ENCODE results near the gene MYOF.
"Not testable (repeated sequence)": the region's sequence is repeated elsewhere in the genome, so short reads cannot be mapped to it uniquely, and the experiment has no call there.

The MYOF gene

GRCh38 chr10:93336678-93337077 is 145.5 kb downstream of the MYOF start:
- DNase-seq = no peak

DNA sequence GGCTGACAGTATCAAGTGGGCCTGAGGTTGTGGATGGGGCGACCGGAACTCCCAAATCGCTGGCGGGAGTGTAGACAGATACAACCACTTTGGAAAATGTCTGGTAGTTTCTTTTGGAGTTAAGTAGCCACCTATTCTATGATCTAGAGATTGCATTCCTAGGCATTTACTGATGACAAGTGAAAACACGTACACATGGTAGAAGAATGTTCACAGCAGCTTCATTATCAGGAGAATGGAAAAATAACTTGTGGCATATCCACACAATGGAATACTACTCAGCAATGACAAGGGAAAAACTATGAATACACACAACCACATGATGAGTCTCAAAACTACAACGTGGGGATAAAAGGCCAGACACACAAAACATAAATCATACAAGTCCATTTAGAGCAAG is 146.0 kb downstream of the MYOF start:
- no peak for DNase-seq

DNA sequence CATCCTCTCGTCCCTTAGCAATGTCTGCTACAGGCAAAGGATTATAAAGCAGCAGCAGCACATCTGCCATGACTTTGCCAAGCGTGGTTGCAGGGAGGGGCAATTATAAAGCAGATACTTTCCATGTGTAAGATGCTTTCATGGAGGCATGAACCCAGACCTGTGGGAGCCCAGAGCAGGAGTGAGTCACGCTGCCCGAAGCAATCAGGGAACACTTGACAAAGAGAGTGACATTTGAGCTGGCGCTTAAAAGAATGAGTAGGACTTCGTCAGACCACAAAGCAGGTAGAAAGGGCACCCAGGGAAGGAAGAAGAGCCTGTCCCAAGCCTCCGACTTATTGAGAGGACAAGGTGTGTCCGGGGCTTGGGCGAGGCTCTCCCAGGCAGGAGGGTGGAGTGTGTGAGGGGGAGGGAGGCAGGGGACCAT is 147.2 kb downstream of the MYOF start:
- DNase-seq = no peak

DNA sequence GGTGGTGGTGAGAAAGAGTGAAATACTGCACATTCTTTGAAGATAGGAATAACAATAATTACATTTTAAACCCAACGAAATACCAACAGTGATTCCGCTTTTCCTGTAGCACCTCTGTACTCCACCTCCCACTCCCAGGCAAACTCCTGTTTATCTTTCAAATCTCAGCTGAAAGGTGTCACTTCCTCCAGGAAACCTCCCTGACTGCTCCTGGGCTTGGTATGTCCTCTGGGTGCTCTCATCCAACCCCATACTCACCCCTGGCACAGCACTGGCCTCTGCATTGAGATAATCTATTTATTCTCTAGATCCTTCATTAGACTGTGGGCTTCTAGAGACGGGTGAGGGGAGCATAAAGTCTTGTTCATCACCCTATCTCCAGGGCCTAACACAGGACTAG is 148.0 kb downstream of the MYOF start:
- no peak for DNase-seq

DNA sequence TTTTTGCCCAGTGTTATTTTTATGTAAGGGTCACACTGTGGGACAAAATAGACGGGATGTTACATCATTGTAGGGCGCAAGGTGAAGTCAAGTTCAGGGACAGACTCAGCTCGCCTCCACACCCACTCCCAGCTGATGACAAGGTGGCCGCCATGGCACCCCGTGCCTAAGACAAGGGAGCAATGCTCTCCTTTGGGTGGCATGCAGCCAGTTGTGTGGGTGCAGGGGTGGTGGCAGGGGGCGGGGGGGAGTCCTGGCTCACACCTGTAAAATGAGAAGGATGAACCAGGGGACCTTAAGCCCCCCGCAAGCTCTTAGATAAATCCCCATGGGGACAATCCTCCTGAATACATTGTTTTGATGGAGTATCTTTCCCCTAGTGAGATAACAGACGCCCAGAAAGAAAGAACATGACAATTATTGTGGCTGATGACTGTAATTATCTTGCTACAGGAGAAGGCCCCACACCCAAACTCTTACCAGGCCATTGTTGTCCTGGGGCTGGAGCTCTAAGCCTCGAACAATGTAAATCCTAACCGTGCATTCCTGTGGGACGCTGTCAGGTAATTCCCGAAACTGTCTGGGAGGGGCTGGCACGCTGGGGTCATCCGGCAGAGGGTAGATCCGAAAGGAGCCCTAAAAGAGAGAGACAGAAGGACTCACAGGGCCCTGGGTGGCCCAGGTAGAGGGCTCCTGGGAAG is 148.7 kb downstream of the MYOF start:
- no peak for DNase-seq

GRCh38 chr10:93330824-93331223 is 151.3 kb downstream of the MYOF start:
- no peak for DNase-seq

- no peak for DNase-seq
Measured at GRCh38 chr10:93319896-93320295, 162.2 kb downstream of the MYOF start.

DNA sequence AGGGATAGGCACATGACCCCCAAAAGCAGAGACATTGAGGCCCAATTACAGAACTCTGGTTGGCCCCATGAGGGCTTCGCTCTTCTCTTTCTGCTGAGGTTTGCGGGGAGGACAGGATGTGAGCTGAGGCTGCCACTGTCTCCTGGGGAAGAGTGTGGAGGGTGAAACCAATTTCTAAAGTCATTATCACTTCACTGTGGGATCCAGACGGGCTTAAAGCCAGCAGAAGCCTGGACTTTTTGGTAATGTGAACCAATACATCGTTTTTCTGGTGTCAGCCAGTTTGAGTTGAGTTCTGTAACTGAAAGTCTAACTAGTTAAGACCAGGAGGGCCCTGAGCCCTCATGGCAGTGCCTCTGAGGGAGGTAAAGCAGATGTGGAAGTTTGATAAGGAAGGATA is 163.0 kb downstream of the MYOF start:
- DNase-seq = no peak

GRCh38 chr10:93315246-93315645 is 166.9 kb downstream of the MYOF start:
- DNase-seq = peak; percentile 43

GRCh38 chr10:93314656-93315055 is 167.5 kb downstream of the MYOF start:
- not testable (repeated sequence) for DNase-seq

GRCh38 chr10:93313798-93314197 is 168.3 kb downstream of the MYOF start:
- DNase-seq = peak; percentile 93

DNA sequence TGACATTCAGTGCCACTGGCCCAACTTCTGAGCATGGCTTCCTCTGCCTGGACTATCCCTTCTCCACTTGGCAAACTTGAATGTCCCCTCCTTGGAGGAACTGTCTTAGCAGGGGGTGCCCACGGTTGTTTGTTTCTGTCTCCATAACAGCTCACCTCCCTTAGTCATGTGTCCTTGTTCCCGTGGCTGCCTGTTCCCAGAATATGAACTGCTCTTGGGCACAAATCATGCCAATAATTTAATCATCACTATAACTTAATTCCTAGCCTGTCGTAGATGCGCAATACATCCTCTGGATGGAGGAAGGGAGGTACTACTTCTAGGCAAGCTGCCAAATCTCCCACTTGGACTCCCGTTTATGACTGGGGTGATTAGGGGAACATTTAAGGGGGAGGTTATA is 173.1 kb downstream of the MYOF start:
- DNase-seq = no peak

DNA sequence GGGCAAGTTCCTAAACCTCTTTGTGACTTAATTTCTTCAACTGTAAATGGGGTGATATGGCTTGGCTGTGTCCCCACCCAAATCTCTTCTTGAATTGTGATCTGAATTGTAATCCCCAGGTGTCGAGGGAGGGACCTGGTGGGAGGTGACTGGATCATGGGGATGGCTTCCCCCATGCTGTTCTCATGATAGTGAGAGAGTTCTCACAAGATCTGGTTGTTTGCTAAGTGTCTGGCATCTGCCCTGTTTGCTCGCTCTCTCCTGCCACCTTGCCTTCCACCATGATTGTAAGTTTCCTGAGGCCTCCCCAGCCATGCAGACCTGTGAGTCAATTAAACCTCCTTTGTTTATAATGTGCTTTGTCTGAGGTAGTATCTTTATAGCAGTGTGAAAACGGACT is 177.0 kb downstream of the MYOF start:
- no peak for DNase-seq

DNA sequence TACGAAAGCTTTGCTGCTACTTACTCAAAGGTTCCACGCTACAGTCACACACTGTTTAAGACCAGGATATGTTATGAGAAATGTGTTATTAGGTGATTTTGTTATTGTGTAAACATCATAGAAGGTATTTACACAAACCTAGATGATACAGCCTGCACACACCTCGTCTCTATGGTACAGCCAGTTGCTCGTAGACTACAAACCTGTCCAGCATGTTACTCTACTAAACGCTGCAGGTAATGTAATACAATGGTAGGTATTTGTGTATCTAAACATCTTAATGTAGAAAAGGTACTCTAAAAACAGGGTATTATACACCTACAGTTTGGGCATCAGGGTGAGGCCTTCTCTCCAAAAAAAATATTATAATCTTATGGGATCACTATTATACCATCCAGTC is 181.2 kb downstream of the MYOF start:
- DNase-seq = no peak

DNA sequence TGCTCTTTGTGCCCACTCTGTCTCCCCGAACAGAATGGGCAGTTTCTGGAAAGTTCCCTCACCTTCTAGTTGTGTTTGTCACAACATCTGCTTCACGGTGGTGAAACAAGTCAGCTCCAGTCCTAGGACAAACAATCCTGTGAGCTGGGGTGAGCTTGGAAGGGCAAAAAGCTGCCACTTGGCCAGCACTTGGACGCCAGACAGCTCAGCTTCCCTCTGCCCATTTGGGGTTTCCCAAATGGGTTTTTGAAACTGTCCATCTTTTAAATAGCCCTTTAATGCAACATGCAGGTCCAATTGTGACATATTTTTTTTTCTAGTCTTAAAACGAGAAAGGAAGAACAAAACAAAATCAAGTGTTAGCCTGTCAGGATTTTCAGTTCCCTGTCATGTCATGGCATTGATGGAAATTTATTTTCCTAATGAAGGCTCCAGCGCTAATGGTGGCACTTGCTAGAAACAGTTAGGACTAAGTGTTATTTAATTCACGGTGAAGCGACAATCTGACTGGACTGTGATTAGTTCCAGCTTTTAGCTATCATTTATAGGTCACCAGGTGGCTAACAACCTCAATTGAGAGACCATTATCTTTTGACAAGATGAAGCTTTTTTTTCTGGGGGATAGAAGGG is 181.7 kb downstream of the MYOF start:
- no peak for DNase-seq

GRCh38 chr10:93299606-93300287 is 182.4 kb downstream of the MYOF start:
- no peak for DNase-seq

DNA sequence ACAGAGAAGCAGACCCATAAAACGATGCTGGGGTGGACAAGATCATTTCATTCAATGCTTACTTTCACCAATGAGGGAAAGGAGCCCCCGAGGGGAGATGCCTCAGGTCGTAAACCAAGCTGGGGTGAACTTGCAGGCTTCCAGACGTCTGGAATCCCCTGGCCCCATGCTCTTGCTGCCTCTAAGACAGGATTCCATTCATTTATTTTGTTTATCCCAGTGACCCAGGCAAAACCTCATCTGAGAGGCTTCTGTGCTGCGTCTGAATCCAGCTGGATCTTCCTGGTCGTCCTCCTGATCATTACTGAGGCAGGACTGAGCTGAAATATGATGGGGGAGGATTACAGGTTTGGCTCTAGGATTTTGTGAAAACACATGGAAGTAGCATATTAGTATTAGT is 182.9 kb downstream of the MYOF start:
- DNase-seq = no peak

DNA sequence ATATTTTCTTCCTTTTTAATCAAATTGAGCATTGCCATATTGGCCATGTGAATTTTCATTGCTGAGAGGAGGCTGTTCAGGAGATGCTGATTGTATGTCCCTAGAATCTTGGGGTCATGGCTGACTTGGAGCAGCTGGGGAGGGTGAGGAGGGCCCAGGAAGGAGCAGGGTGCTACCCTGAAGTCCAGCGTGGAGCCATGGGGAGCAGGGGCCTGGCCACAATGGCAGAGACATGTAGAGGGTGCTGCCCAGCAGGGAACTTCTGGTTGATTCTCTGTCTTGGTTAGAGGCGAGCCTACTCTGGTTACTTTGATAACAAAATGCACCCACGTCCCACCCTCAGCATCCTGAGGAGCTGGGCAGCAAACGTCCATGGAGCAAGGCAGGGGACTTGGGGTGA is 186.0 kb downstream of the MYOF start:
- DNase-seq = no peak

DNA sequence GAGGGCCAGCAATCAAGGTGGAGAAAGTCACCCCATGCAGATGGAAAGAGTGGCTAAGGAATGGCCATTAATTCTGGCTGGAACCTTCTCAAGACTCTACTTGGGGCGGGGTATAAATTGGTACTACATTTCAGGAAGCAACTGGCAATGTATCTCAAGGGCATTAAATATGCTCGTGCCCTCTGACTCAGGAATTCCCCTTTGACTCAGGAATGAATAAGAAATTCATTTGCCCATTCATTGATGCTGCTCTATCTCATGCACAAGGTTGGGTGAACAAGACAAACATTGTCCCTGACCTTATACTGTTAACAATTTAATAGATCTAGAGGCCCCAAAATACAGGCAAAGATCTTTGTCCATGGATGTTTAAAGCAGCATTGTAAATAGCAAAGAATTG is 188.1 kb downstream of the MYOF start:
- no peak for DNase-seq

- no peak for DNase-seq
Measured at GRCh38 chr10:93290661-93291354, 191.3 kb downstream of the MYOF start.

- peak; percentile 46 for DNase-seq
Measured at GRCh38 chr10:93288679-93289634, 193.2 kb downstream of the MYOF start.

DNA sequence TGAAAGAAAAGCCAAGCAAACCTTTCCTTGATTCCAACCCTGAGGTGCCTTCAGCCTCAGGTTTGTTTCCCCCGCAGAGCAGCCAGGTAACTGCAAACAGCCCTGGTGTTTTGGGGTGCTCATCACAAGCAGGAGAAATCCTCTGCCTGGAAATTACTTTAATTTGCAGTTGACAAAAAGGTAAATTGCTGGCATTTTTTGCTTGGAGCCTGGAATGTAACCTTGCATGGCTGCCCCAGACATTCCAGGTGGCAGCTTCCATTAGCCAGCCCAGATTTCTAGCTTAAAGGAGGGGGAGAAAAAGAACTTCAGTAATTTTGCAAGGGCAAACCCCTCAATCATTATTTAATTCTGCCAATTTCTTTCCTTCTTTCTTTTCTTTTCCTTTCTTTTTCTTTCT is 194.4 kb downstream of the MYOF start:
- DNase-seq = no peak

DNA sequence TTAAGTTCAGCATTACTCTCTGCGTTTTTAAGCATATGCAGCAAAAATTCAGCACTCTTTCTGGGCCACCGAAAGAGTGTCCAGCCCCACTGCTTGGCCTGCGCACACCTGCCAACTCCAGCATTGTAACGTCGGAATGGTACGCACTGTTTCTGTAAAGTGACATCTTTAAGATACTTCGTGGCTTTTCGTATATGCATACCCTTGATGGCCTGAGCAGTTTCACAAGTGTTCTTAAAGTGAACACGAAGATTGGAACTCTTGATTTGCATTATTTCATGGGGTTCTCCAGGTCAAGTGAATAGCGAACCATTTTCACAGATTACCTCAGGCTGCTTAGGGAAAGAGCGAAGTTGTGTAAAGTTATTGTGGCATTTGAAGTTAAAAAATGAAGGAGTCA is 197.9 kb downstream of the MYOF start:
- not testable (repeated sequence) for DNase-seq
